KMS-11 (cell line): ENCODE data around the gene KCNC1.

Experiments
- H2AFZ ChIP-seq: fragments of 200-600 bp; sonication (generic); 2 replicates; pipeline ENCODE4 v1.6.1; 2016; ENCODE audit warnings: antibody characterized with exemption, mixed run types, low read depth
- H3K27ac ChIP-seq: fragments of 200-600 bp; sonication (generic); 2 replicates; pipeline ENCODE4 v1.6.1; 2016; ENCODE audit warnings: mild to moderate bottlenecking, mixed run types
- H3K27me3 ChIP-seq: fragments of 200-600 bp; sonication (generic); 2 replicates; pipeline ENCODE4 v1.6.1; 2017; ENCODE audit warnings: mild to moderate bottlenecking, low read depth, mixed run types, moderate library complexity; ENCODE audit not compliant: insufficient read depth
- H3K36me3 ChIP-seq: fragments of 200-600 bp; sonication (generic); 2 replicates; pipeline ENCODE4 v1.6.1; 2017; ENCODE audit warnings: mild to moderate bottlenecking, mixed run types; ENCODE audit not compliant: insufficient read depth
- H3K4me1 ChIP-seq: fragments of 200-600 bp; sonication (generic); 2 replicates; pipeline ENCODE4 v1.6.1; 2016; ENCODE audit warnings: mild to moderate bottlenecking, low read depth, mixed run types; ENCODE audit not compliant: poor library complexity, severe bottlenecking
- H3K4me2 ChIP-seq: fragments of 200-600 bp; sonication (generic); 2 replicates; pipeline ENCODE4 v1.7.0; 2016; ENCODE audit warnings: mild to moderate bottlenecking, mixed run types
- H3K4me3 ChIP-seq: fragments of 200-600 bp; sonication (generic); IDR thresholded peaks from 2 replicates; pipeline ENCODE4 v1.6.1; 2017; ENCODE audit warnings: low read depth, low read length, mixed read lengths; ENCODE audit not compliant: insufficient read depth
- H3K79me2 ChIP-seq: fragments of 200-600 bp; sonication (generic); 2 replicates; pipeline ENCODE4 v1.6.1; 2016; ENCODE audit warnings: low read depth, mixed run types; ENCODE audit not compliant: insufficient read depth
- H3K9ac ChIP-seq: fragments of 200-600 bp; sonication (generic); 2 replicates; pipeline ENCODE4 v1.6.1; 2016; ENCODE audit warnings: mild to moderate bottlenecking, mixed run types
- H4K20me1 ChIP-seq: fragments of 200-600 bp; sonication (generic); 2 replicates; pipeline ENCODE4 v1.6.1; 2016; ENCODE audit warnings: mild to moderate bottlenecking, mixed run types; ENCODE audit not compliant: insufficient read depth
- TF ChIP-seq, protein P1 (sequence below): fragments of 200-600 bp; sonication (generic); conservative IDR thresholded peaks from 2 replicates; pipeline ENCODE4 v1.6.1; 2017; ENCODE audit warnings: low read depth, mild to moderate bottlenecking, antibody characterized with exemption, low read length, moderate library complexity, mixed read lengths

Gene KCNC1

GRCh38 chr11:17828311-17828751 is 93.8 kb downstream of the KCNC1 start:
- no peak overlapping the region for H3K4me3 ChIP-seq
- H3K79me2 ChIP-seq, result no peaks in the 10 kb centered on the region
- no peaks in the 10 kb centered on the region for H4K20me1 ChIP-seq
- TF ChIP-seq, protein P1, sequence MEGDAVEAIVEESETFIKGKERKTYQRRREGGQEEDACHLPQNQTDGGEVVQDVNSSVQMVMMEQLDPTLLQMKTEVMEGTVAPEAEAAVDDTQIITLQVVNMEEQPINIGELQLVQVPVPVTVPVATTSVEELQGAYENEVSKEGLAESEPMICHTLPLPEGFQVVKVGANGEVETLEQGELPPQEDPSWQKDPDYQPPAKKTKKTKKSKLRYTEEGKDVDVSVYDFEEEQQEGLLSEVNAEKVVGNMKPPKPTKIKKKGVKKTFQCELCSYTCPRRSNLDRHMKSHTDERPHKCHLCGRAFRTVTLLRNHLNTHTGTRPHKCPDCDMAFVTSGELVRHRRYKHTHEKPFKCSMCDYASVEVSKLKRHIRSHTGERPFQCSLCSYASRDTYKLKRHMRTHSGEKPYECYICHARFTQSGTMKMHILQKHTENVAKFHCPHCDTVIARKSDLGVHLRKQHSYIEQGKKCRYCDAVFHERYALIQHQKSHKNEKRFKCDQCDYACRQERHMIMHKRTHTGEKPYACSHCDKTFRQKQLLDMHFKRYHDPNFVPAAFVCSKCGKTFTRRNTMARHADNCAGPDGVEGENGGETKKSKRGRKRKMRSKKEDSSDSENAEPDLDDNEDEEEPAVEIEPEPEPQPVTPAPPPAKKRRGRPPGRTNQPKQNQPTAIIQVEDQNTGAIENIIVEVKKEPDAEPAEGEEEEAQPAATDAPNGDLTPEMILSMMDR, result no peak
- no peaks in the 10 kb centered on the region for H3K27me3 ChIP-seq
- H3K27ac ChIP-seq, result no peak overlapping the region
- no peaks in the 10 kb centered on the region for H3K4me1 ChIP-seq
- H3K9ac ChIP-seq, result no peak overlapping the region
- no peak overlapping the region for H2AFZ ChIP-seq
- no peaks in the 10 kb centered on the region for H3K36me3 ChIP-seq
- H3K4me2 ChIP-seq, result no peak overlapping the region

DNA sequence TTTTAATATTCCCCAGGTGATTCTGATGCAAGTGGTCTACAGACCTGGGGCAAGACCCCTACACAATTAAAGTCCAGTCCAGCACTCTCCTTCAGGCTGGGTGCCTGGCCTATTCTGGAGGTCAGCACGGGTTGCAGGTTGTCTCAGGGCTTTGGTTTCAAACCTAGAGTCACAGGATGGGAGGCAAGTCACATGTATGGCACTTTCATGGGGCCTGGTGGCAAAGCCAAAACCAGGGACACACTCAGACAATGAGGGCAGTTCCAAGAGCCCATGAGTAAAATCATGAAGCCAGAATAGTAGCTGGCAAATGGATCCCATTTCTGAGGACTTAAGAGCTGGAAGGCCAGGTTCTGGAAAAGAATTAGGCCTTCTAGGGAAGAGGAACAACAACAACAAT is 96.6 kb downstream of the KCNC1 start:
- no peaks in the 10 kb centered on the region for H3K79me2 ChIP-seq
- no peaks in the 10 kb centered on the region for H3K27me3 ChIP-seq
- no peak overlapping the region for H3K27ac ChIP-seq
- no peak overlapping the region for H2AFZ ChIP-seq
- no peak overlapping the region for H3K4me2 ChIP-seq
- H3K9ac ChIP-seq, result no peak overlapping the region
- H3K4me1 ChIP-seq, result no peaks in the 10 kb centered on the region
- TF ChIP-seq, protein P1, result no peak
- H4K20me1 ChIP-seq, result no peaks in the 10 kb centered on the region
- H3K36me3 ChIP-seq, result no peaks in the 10 kb centered on the region
- H3K4me3 ChIP-seq, result no peak overlapping the region

- no peaks in the 10 kb centered on the region for H4K20me1 ChIP-seq
- H3K36me3 ChIP-seq, result no peaks in the 10 kb centered on the region
- no peaks in the 10 kb centered on the region for H3K27me3 ChIP-seq
- H2AFZ ChIP-seq, result no peak overlapping the region
- H3K4me1 ChIP-seq, result no peaks in the 10 kb centered on the region
- no peak overlapping the region for H3K4me3 ChIP-seq
- TF ChIP-seq, protein P1, result no peak
- H3K27ac ChIP-seq, result no peak overlapping the region
- no peak overlapping the region for H3K9ac ChIP-seq
- H3K79me2 ChIP-seq, result no peaks in the 10 kb centered on the region
- H3K4me2 ChIP-seq, result no peak overlapping the region
These were observed 97.3 kb downstream of the KCNC1 start for GRCh38 chr11:17831883-17832282.
